Subcutaneous abdominal adipose tissue (tissue), 5 donors: ENCODE results near the gene PIK3R4.

Source experiments
- H3K27ac ChIP-seq: one replicate; pipeline ENCODE4 v1.7.0; 2013; ENCODE audit warnings: low read depth, mild to moderate bottlenecking, inconsistent platforms, low read length, moderate library complexity
- H3K27me3 ChIP-seq, 5 donors: one replicate each; pipeline ENCODE4 v1.7.0; 2013; ENCODE audit warnings: low read length in 5 of 5, inconsistent platforms in 1 of 5; ENCODE audit not compliant: control insufficient read depth in 5 of 5, insufficient read depth in 4 of 5
- H3K36me3 ChIP-seq, 5 donors: one replicate each; pipeline ENCODE4 v1.7.0; 2013; ENCODE audit warnings: low read length in 5 of 5; ENCODE audit not compliant: control insufficient read depth in 5 of 5, insufficient read depth in 5 of 5
- H3K4me1 ChIP-seq, 5 donors: one replicate each; pipeline ENCODE4 v1.7.0; 2013; ENCODE audit warnings: low read length in 5 of 5, mild to moderate bottlenecking in 3 of 5, moderate library complexity in 1 of 5; ENCODE audit not compliant: control insufficient read depth in 5 of 5, insufficient read depth in 5 of 5
- H3K4me3 ChIP-seq, 5 donors: one replicate each; pipeline ENCODE4 v1.7.0; 2013; ENCODE audit warnings: low read length in 5 of 5, low read depth in 1 of 5
- H3K9ac ChIP-seq, 5 donors: one replicate each; pipeline ENCODE4 v1.7.0; 2013; ENCODE audit warnings: low read length in 5 of 5, mild to moderate bottlenecking in 4 of 5, moderate library complexity in 3 of 5
- H3K9me3 ChIP-seq, 5 donors: one replicate each; pipeline ENCODE4 v1.7.0; 2013; ENCODE audit warnings: low read length in 5 of 5; ENCODE audit not compliant: control insufficient read depth in 5 of 5
- donor health status: healthy.
- donor health status: healthy.
- donor health status: healthy.
- donor health status: healthy.
- donor health status: healthy.

Gene PIK3R4

DNA sequence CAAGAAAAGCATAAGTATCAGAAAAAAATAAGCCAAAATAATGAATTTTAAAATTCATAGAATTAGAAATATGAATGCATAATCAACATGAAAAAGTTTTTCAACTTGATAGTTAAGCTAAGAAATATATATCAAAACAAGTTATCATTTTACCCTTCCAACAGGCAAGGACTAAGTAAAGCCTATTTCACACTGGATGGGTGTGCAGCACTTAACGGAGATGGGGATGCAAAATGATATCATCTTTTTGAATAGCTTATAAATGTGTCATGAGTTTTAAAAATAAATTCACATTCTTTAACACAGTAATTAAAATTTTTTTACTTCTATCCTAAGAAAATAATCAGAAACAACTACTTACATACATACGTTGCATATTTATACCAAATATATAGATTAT lies 20.9 kb downstream of the PIK3R4 start:
- Histone ChIP-seq H3K27ac (no peak overlapping the region), H3K9ac (no peak overlapping the region), H3K36me3 (peaks cover 0 to 17% (median 6%) of the 10 kb centered on the region in 5 donors), H3K4me3 (no peak overlapping the region), H3K9me3 (no peaks in the 10 kb centered on the region), H3K4me1 (peaks cover 0 to 17% (median 3%) of the 10 kb centered on the region in 5 donors), H3K27me3 (no peaks in the 10 kb centered on the region)

DNA sequence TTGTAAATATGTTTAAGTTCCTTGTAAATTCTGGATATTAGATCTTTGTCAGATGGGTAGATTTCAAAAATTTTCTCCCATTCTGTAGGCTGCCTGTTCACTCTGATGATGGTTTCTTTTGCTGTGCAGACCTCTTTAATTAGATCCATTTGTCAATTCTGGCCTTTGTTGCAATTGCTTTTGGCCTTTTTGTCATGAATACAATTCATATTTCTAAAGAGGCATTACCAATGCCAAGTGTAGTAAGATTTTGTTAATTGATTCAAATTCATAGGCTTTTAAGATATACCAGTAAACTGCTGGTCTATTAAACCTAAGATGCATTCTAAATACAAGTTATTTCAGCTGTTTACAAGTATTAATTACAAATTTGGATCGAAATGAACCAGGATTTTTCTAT lies 31.0 kb downstream of the PIK3R4 start:
- H3K4me3 ChIP-seq = no peak overlapping the region
- H3K27me3 ChIP-seq = no peaks in the 10 kb centered on the region
- H3K9ac ChIP-seq = no peak overlapping the region
- no peak overlapping the region for H3K27ac ChIP-seq
- H3K9me3 ChIP-seq = no peaks in the 10 kb centered on the region
- H3K4me1 ChIP-seq = no peaks in the 10 kb centered on the region
- peaks cover 8 to 40% (median 23%) of the 10 kb centered on the region in 5 donors for H3K36me3 ChIP-seq

DNA sequence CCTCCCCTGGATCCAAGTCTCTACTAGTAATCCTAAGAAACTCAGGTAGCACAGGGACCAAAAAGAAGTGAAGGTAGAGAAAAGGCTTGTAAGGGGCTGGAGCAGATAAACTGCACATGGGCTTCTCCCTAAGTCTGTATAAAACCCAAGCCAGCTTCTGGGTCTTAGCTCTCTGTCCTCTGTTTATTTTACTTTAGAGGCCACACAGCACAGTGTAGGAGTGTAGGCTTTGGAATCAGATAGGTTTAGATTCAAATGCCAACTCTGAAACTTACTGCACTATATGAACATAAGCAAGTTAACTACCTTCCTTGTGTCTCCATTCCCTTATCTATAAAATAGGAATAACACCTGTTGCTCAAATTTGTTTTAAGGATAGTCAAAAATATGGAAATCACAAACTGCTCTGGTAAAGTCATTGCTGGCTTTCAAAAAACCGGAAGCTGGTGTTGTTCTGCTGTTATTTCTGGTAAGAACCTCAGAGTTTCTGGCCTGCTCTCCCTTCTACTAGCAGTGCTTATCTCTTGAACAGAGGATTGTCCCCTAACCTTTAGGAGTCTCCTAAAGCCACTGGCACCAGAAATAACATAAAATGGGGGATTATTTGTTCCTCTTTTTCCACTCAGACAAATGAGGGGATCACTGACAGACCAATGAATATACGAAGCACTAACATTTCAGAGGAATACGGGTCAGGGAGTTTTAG lies 33.8 kb downstream of the PIK3R4 start:
- Histone ChIP-seq H3K4me1 (peaks cover 0 to 11% (median 6%) of the 10 kb centered on the region in 5 donors), H3K9me3 (no peaks in the 10 kb centered on the region), H3K4me3 (no peak overlapping the region), H3K27me3 (no peaks in the 10 kb centered on the region), H3K27ac (no peak overlapping the region), H3K9ac (no peak overlapping the region), H3K36me3 (peaks cover 8 to 34% (median 19%) of the 10 kb centered on the region in 5 donors)

DNA sequence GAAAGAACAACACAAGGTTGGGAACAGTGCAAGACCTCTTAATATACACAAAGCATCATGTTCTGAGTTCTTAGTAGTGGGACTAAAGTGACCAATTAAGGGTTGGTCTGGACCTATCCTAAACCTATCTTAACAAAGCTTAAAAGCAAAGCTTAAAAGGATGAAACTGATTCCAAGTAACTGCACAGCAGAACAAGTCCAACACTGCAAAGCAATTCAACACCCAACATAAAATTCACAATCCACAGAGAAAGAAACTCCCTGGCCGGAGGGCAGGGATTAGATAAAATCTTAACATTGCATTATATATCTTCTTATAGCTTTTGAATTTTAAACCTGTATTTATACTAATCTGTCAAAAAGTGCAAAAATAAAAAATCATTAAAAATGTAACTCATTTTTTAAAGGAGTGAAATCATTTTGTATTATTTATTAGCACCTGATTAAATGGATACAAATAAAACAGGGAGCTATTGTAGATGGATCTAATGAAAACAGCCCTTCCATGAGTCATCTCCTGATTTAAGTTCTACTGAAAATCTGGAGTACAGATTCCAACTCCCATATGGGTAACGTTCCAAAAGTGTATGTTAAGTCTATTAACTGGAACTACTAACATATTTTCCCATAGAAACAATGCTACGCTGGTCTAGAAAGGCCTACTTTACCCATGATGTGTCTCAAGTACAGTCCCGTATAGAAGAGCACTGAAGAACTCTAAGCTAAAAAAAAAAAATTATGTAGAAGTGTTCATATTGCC lies 34.9 kb downstream of the PIK3R4 start:
- Histone ChIP-seq H3K4me3 (no peak overlapping the region), H3K36me3 (peaks cover 8 to 36% (median 14%) of the 10 kb centered on the region in 5 donors), H3K27ac (no peak overlapping the region), H3K27me3 (no peaks in the 10 kb centered on the region), H3K9me3 (no peaks in the 10 kb centered on the region), H3K4me1 (peaks cover 0 to 12% (median 6%) of the 10 kb centered on the region in 5 donors), H3K9ac (no peak overlapping the region)

DNA sequence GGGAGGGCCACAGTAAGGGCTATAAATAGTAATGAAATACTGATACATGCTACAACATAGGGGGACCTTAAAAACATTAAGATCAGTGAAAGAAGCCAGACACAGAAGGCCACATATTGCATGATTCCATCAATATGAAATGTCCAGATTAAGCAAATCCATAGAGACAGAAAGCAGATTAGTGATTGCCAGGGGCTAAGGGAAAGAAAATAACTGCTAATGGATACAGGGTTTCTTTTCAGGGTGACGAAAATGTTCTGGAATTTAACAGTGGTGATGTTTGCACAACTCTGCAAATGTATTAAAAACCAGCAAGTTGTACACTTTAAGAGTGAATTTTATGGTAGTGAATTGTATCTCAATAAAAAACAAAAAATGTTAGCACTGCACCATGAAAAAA lies 37.0 kb downstream of the PIK3R4 start:
- Histone ChIP-seq H3K9ac (no peak overlapping the region), H3K4me3 (no peak overlapping the region), H3K4me1 (peaks cover 0 to 12% (median 6%) of the 10 kb centered on the region in 5 donors), H3K27me3 (no peaks in the 10 kb centered on the region), H3K36me3 (peaks cover 4 to 29% (median 16%) of the 10 kb centered on the region in 5 donors), H3K9me3 (no peaks in the 10 kb centered on the region), H3K27ac (no peak overlapping the region)

DNA sequence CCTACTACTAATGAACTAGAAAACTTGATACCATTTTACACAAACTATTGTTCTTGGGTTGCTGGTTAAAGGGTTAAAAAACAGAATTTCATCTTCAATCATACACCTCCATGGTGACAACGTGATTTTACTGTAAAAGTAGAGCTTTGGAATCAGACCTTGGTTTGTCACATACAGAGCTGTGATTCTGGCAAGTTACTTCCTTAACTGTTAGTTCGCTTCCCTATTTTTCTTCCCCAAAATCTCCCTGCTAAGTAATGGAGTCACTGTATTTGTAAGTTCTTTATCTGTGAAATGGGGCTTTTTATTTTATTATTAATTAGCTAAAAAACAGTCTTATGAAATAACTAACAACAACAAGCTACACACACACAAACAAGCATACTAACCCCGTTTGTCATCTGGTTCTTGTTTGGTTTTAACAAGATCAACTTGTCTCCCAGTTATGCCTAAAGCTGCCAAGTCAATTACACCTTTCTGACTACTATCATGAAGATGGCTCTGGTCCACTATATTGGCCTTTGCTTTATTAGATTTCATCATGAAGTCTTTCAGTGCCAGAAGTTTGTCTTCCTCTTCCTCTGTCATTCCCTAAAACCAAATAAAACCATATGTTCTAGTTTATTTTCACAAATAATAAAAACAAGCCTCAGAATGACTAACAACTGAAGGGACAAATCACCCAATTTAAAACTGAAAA lies 38.6 kb downstream of the PIK3R4 start:
- Histone ChIP-seq H3K4me3 (no peak overlapping the region), H3K36me3 (peaks cover 7 to 24% (median 22%) of the 10 kb centered on the region in 5 donors), H3K9me3 (no peaks in the 10 kb centered on the region), H3K4me1 (peaks cover 0 to 12% (median 6%) of the 10 kb centered on the region in 5 donors), H3K27me3 (no peaks in the 10 kb centered on the region), H3K9ac (no peak overlapping the region), H3K27ac (peak overlapping the region; percentile 0)

DNA sequence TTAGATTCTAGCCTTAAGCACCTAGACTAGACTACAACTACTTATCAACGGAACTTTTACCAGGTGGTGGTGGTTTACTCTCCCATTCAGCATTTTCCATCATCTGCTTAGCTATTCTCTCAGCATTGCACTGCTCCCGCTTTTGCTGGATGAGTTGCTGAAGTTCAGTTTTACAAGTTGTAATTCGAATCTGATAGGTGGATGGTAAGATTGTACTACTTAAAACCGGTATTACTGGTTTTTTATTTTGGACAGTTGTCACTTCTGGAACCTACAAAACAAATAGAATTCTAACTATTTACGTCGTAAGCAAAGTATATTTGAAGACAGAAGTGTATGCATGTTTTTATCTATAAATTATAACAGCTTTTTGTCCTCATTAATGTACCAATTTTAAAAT lies 41.1 kb downstream of the PIK3R4 start:
- H3K9ac ChIP-seq = no peak overlapping the region
- H3K4me1 ChIP-seq = peaks cover 0 to 16% (median 10%) of the 10 kb centered on the region in 5 donors
- no peak overlapping the region for H3K27ac ChIP-seq
- H3K9me3 ChIP-seq = no peaks in the 10 kb centered on the region
- H3K27me3 ChIP-seq = no peaks in the 10 kb centered on the region
- H3K36me3 ChIP-seq = peaks cover 10 to 36% (median 27%) of the 10 kb centered on the region in 5 donors
- H3K4me3 ChIP-seq = no peak overlapping the region

DNA sequence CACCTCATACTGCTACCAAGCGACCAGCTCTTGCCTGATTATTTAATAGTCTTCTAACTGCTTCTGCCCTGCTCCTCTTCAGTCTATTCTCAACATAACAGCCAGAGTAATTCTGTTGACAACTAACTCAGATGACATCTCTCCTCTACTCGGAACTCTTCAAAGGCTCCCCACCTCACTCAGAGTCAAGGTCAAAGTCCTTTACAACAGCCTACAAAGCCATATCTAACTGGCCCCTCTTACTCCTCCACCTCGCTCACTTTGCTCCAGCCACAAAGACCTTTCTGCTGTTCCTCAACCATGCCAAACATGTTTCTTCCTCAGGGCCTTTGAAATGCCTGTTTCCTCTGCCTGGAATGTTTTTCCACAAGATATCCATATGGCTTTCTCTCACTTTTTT lies 43.6 kb downstream of the PIK3R4 start:
- H3K36me3 ChIP-seq = peaks cover 15 to 36% (median 33%) of the 10 kb centered on the region in 5 donors
- H3K27me3 ChIP-seq = no peaks in the 10 kb centered on the region
- H3K27ac ChIP-seq = no peak overlapping the region
- no peak overlapping the region for H3K9ac ChIP-seq
- no peaks in the 10 kb centered on the region for H3K9me3 ChIP-seq
- no peak overlapping the region for H3K4me3 ChIP-seq
- peaks cover 0 to 6% (median 3%) of the 10 kb centered on the region in 5 donors for H3K4me1 ChIP-seq

DNA sequence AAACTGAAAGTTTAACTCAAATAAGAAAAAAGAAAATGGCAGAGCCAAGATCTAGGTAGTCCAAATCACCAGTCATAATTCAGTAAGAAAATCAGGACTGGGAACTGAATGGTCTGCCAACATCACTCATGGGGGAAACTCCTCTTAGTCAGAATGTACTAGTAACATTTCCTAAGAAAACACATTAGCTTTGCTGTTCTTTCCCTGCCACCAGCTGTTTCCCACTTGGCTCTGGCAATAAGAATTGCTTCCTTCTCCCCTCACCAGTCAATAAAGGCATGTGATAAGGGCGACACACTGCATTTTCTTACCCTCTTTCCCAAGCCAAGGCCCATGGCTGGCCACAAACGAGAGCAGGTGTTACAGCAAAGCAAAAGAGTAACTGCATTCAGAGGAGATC lies 46.1 kb downstream of the PIK3R4 start:
- Histone ChIP-seq H3K4me1 (peaks cover 0 to 6% (median 3%) of the 10 kb centered on the region in 5 donors), H3K36me3 (peaks cover 15 to 31% (median 28%) of the 10 kb centered on the region in 5 donors), H3K9ac (no peak overlapping the region), H3K4me3 (no peak overlapping the region), H3K27me3 (no peaks in the 10 kb centered on the region), H3K9me3 (no peaks in the 10 kb centered on the region), H3K27ac (no peak overlapping the region)

DNA sequence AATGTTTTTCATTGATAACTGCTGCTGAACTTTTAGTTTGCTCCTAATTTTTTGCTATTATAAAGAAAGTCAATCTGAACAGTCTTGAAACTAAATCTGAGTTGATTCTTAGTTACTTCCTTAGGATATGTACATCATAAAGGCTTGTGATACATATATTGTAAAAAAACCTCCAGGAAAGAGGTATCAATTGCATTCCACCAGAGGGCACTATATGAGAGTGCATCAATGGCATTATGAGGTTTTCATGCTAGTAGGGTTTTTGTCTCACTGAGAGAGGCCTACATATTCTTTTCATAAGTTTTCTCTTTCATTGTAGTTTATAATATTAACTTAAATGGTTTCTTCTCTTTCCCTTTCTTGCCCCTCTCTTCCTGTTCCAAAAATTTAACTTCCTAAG lies 46.9 kb downstream of the PIK3R4 start:
- Histone ChIP-seq H3K4me3 (no peak overlapping the region), H3K36me3 (peaks cover 18 to 30% (median 28%) of the 10 kb centered on the region in 5 donors), H3K27ac (no peak overlapping the region), H3K27me3 (no peaks in the 10 kb centered on the region), H3K4me1 (peaks cover 0 to 6% (median 3%) of the 10 kb centered on the region in 5 donors), H3K9me3 (no peaks in the 10 kb centered on the region), H3K9ac (no peak overlapping the region)
